CD4-positive, alpha-beta memory T cell (primary cell): ENCODE results near the gene ZBTB49. TPM values are rescaled to one million over a fixed set of nuclear protein-coding genes. Genes with fewer than 3 reads are reported as not detected.
"Not testable (repeated sequence)": the region's sequence is repeated elsewhere in the genome, so short reads cannot be mapped to it uniquely, and the experiment has no call there.

ENCODE experiments used
- CTCF ChIA-PET: fragments of 350-600 bp; sonication (Branson Sonifier 250); formaldehyde crosslinking; loops from one replicate; lab custom pipeline; 2021; ENCODE audit warnings: inconsistent platforms; ENCODE audit not compliant: partially characterized antibody; lab: Charles Lee
- POLR2A ChIA-PET: fragments of 350-600 bp; sonication (Branson Sonifier 250); formaldehyde crosslinking; loops from one replicate; lab custom pipeline; 2021; ENCODE audit not compliant: partially characterized antibody; lab: Charles Lee
- DNase-seq, 5 donors: peaks; one replicate each; pipeline versions ENCODE4 v3.0.0 to v3.0.0-alpha.2; 2020 to 2022; ENCODE audit warnings: mixed read lengths in 1 of 5
- H3K27ac ChIP-seq: one replicate; pipeline ENCODE4 v1.7.0; 2013; ENCODE audit warnings: low read depth, low read length
- H3K27me3 ChIP-seq: 2 replicates; pipeline ENCODE4 v1.7.0; 2013; ENCODE audit warnings: mild to moderate bottlenecking, low read length, moderate library complexity; ENCODE audit not compliant: insufficient read depth
- H3K36me3 ChIP-seq: 2 replicates; pipeline ENCODE4 v1.7.0; 2013; ENCODE audit warnings: mild to moderate bottlenecking, low read length, moderate library complexity; ENCODE audit not compliant: insufficient read depth
- H3K4me1 ChIP-seq: 2 replicates; pipeline ENCODE4 v1.7.0; 2013; ENCODE audit warnings: mild to moderate bottlenecking, low read length, moderate library complexity; ENCODE audit not compliant: insufficient read depth
- H3K4me3 ChIP-seq, 2 donors: one replicate each; pipeline ENCODE4 v1.7.0; 2013; ENCODE audit warnings: low read length in 2 of 2, mild to moderate bottlenecking in 1 of 2
- H3K9me3 ChIP-seq, 2 donors: one replicate each; pipeline ENCODE4 v1.7.0; 2013; ENCODE audit warnings: low read length in 2 of 2, control low read depth in 1 of 2; ENCODE audit not compliant: control insufficient read depth in 1 of 2
- H3K27ac Mint-ChIP-seq, 7 donors: one replicate each; pipeline ENCODE4 v1.8.0; 2020 to 2021; ENCODE audit warnings: mixed read lengths in 7 of 7, mild to moderate bottlenecking in 6 of 7, inconsistent platforms in 3 of 7, moderate library complexity in 3 of 7
- H3K27me3 Mint-ChIP-seq, 2 donors: one replicate each; pipeline ENCODE4 v1.8.0; 2020 to 2021; ENCODE audit warnings: mixed read lengths in 2 of 2
- H3K36me3 Mint-ChIP-seq, 2 donors: one replicate each; pipeline ENCODE4 v1.8.0; 2020 to 2021; ENCODE audit warnings: mixed read lengths in 2 of 2, inconsistent platforms in 1 of 2, mild to moderate bottlenecking in 1 of 2
- H3K4me1 Mint-ChIP-seq, 4 donors: one replicate each; pipeline ENCODE4 v1.8.0; 2020 to 2021; ENCODE audit warnings: mixed read lengths in 4 of 4, mild to moderate bottlenecking in 1 of 4
- H3K4me3 Mint-ChIP-seq, 8 donors: one replicate each; pipeline ENCODE4 v1.8.0; 2020 to 2021; ENCODE audit warnings: mixed read lengths in 8 of 8, mild to moderate bottlenecking in 7 of 8, moderate library complexity in 6 of 8, inconsistent platforms in 3 of 8
- H3K9me3 Mint-ChIP-seq, 8 donors: one replicate each; pipeline ENCODE4 v1.8.0; 2020 to 2021; ENCODE audit warnings: mixed read lengths in 8 of 8, mild to moderate bottlenecking in 5 of 8, inconsistent platforms in 3 of 8, moderate library complexity in 1 of 8
- intact Hi-C: fragments of 100-400 bp; cut with micrococcal nuclease; formaldehyde crosslinking; loops from one replicate; pipeline ENCODE4 v1.15.1; 2023
- polyA plus RNA-seq, 2 donors: library from polyadenylated mRNA; unstranded; fragments of 300-500 nt; fragmentation: Illumina TruSeq; gene quantifications; one replicate each; pipeline ENCODE4 v1.2.3, GENCODE V29; 2021
- total RNA-seq, 2 experiments: library from RNA; stranded (reverse); gene quantifications; one replicate each; pipeline ENCODE4 v1.2.3, GENCODE V29; 2021

The ZBTB49 gene
- total RNA-seq = 10 to 100 TPM; 18.5 to 20.0 TPM
- 1 to 10 TPM; 5.3 to 6.0 TPM for polyA plus RNA-seq

- POLR2A ChIA-PET = interaction anchor here (0.7 to 2.0 kb wide), 6 partner anchors 15 to 42 kb away, joined by 3 to 31 read pairs (median 6); partner anchors contain the start of gene TMEM128
- H3K27me3 Mint-ChIP-seq = no peaks in the 10 kb centered on the region
Measured at GRCh38 chr4:4289941-4290850, at the start of gene ZBTB49, which contains the start of gene LYAR. ZBTB49 (plus strand) TSS chr4:4290251; CDS start chr4:4299946, 9,695 bp downstream. LYAR (minus strand) TSS chr4:4290154; CDS start chr4:4283742, 6,412 bp downstream.

GRCh38 chr4:4245172-4245571, 44.9 kb upstream of the ZBTB49 start:
- Histone ChIP-seq H3K36me3 (peaks cover 31% of the 10 kb centered on the region), H3K4me3 (no peak overlapping the region), H3K9me3 (no peaks in the 10 kb centered on the region), H3K4me1 (peaks cover 18% of the 10 kb centered on the region), H3K27ac (no peak overlapping the region), H3K27me3 (no peaks in the 10 kb centered on the region)
- ChIA-PET CTCF (no interaction called here), POLR2A (no interaction called here)
- Mint-ChIP-seq H3K36me3 (peaks cover 30 to 54% of the 10 kb centered on the region in 2 donors), H3K27me3 (no peaks in the 10 kb centered on the region), H3K4me3 (no peak overlapping the region), H3K9me3 (peaks cover 0 to 4% (median 0%) of the 10 kb centered on the region in 8 donors), H3K27ac (peak overlapping the region in 3 of 7 donors; percentile 30 to 68 (median 60)), H3K4me1 (peaks cover 28 to 45% (median 31%) of the 10 kb centered on the region in 4 donors)
- intact Hi-C loops = no loop called here
- DNase-seq = no peak

More at GRCh38 chr4:4289941-4290850, at the start of gene ZBTB49, which contains the start of gene LYAR:
- H3K4me3 ChIP-seq = peak within 1 kb of the TSS; percentile 86 to 93
- H3K36me3 ChIP-seq = peaks cover 10% of the 10 kb centered on the region
- H3K27me3 ChIP-seq = no peaks in the 10 kb centered on the region
- Mint-ChIP-seq H3K4me3 (peak within 1 kb of the TSS; percentile 93 to 98 (median 96)), H3K9me3 (no peaks in the 10 kb centered on the region), H3K27ac (peak within 1 kb of the TSS; percentile 83 to 96 (median 94)), H3K4me1 (peaks cover 48 to 83% (median 64%) of the 10 kb centered on the region in 4 donors), H3K36me3 (peaks cover 11 to 30% of the 10 kb centered on the region in 2 donors)
- intact Hi-C loops = loop anchor here (1.0 to 5.0 kb wide), 3 partner anchors 21 to 252 kb away; partner anchors contain the start of genes STX18 and TMEM128
- DNase-seq = peak; percentile 96 to 98 (median 97)
- peak within 1 kb of the TSS; percentile 76 for H3K27ac ChIP-seq
- CTCF ChIA-PET = interaction anchor here (1.0 to 1.2 kb wide), 2 partner anchors 9 to 43 kb away, joined by 3 to 5 read pairs; no protein-coding TSS in a partner anchor
- H3K9me3 ChIP-seq = no peaks in the 10 kb centered on the region
- H3K4me1 ChIP-seq = peaks cover 30% of the 10 kb centered on the region

GRCh38 chr4:4247696-4248028, 42.4 kb upstream of the ZBTB49 start:
- H3K4me1 Mint-ChIP-seq = peaks cover 26 to 45% (median 30%) of the 10 kb centered on the region in 4 donors
- no peaks in the 10 kb centered on the region for H3K27me3 Mint-ChIP-seq
- H3K36me3 ChIP-seq = peaks cover 20% of the 10 kb centered on the region
- H3K27ac Mint-ChIP-seq = peak overlapping the region; percentile 82 to 99 (median 98)
- H3K4me3 ChIP-seq = peak overlapping the region; percentile 95 to 97
- H3K9me3 Mint-ChIP-seq = peaks cover 0 to 4% (median 0%) of the 10 kb centered on the region in 8 donors
- no peaks in the 10 kb centered on the region for H3K9me3 ChIP-seq
- H3K4me3 Mint-ChIP-seq = peak overlapping the region; percentile 91 to 98 (median 96)
- H3K4me1 ChIP-seq = peaks cover 18% of the 10 kb centered on the region
- DNase-seq = no peak
- ChIA-PET POLR2A (interaction anchor here (0.7 to 3.2 kb wide), 15 partner anchors 9 to 327 kb away, joined by 3 to 33 read pairs (median 8); partner anchors contain the start of genes LYAR, STX18 and ZBTB49), CTCF (interaction anchor here (1.2 to 2.7 kb wide), 2 partner anchors 12 to 18 kb away, joined by 3 to 33 read pairs; no protein-coding TSS in a partner anchor)
- intact Hi-C loops = loop anchor here (1.0 kb wide), 3 partner anchors 43 to 139 kb away; partner anchors contain the start of genes LYAR and ZBTB49
- peak overlapping the region; percentile 80 for H3K27ac ChIP-seq
- peaks cover 18 to 37% of the 10 kb centered on the region in 2 donors for H3K36me3 Mint-ChIP-seq
- no peaks in the 10 kb centered on the region for H3K27me3 ChIP-seq

- Histone ChIP-seq H3K4me3 (peak within 1 kb of the TSS; percentile 95 to 97), H3K4me1 (peaks cover 18% of the 10 kb centered on the region), H3K9me3 (no peaks in the 10 kb centered on the region), H3K27ac (peak within 1 kb of the TSS; percentile 80), H3K27me3 (no peaks in the 10 kb centered on the region), H3K36me3 (peaks cover 19% of the 10 kb centered on the region)
- Mint-ChIP-seq H3K36me3 (peaks cover 18 to 34% of the 10 kb centered on the region in 2 donors), H3K9me3 (peaks cover 0 to 5% (median 0%) of the 10 kb centered on the region in 8 donors), H3K27ac (peak within 1 kb of the TSS; percentile 98 to 99 (median 99)), H3K27me3 (no peaks in the 10 kb centered on the region), H3K4me3 (peak within 1 kb of the TSS; percentile 91 to 98 (median 96)), H3K4me1 (peaks cover 26 to 45% (median 31%) of the 10 kb centered on the region in 4 donors)
- CTCF ChIA-PET = interaction anchor here (1.2 to 2.7 kb wide), 5 partner anchors 11 to 294 kb away, joined by 3 to 33 read pairs (median 6); partner anchors contain the start of gene STX18
- intact Hi-C loops = loop anchor here (1.0 kb wide), 3 partner anchors 42 to 138 kb away; partner anchors contain the start of genes LYAR and ZBTB49
- POLR2A ChIA-PET = interaction anchor here (0.7 to 3.2 kb wide), 15 partner anchors 8 to 326 kb away, joined by 3 to 33 read pairs (median 8); partner anchors contain the start of genes LYAR, STX18 and ZBTB49
- peak; percentile 90 to 94 (median 91) for DNase-seq
Measured at GRCh38 chr4:4248029-4248884, 41.8 kb upstream of the ZBTB49 start, which contains the start of gene TMEM128. TMEM128 (minus strand) TSS chr4:4248223; CDS start chr4:4248202, 21 bp downstream.

- H3K9me3 ChIP-seq = no peaks in the 10 kb centered on the region
- H3K27ac ChIP-seq = peak overlapping the region; percentile 80
- H3K9me3 Mint-ChIP-seq = peaks cover 0 to 5% (median 0%) of the 10 kb centered on the region in 8 donors
- H3K36me3 Mint-ChIP-seq = peaks cover 12 to 28% of the 10 kb centered on the region in 2 donors
- H3K27me3 ChIP-seq = no peaks in the 10 kb centered on the region
- intact Hi-C loops = loop anchor here (1.0 kb wide), 3 partner anchors 41 to 137 kb away; partner anchors contain the start of genes LYAR and ZBTB49
- H3K4me1 ChIP-seq = peaks cover 18% of the 10 kb centered on the region
- peaks cover 23 to 40% (median 30%) of the 10 kb centered on the region in 4 donors for H3K4me1 Mint-ChIP-seq
- ChIA-PET CTCF (interaction anchor here (0.8 to 2.7 kb wide), 6 partner anchors 11 to 293 kb away, joined by 3 to 33 read pairs (median 5); partner anchors contain the start of gene STX18), POLR2A (interaction anchor here (1.1 to 3.2 kb wide), 9 partner anchors 8 to 214 kb away, joined by 4 to 33 read pairs (median 9); partner anchors contain the start of genes LYAR and ZBTB49)
- DNase-seq = no peak
- peak overlapping the region; percentile 91 to 98 (median 96) for H3K4me3 Mint-ChIP-seq
- peak overlapping the region; percentile 92 to 95 for H3K4me3 ChIP-seq
- H3K36me3 ChIP-seq = peaks cover 13% of the 10 kb centered on the region
- no peaks in the 10 kb centered on the region for H3K27me3 Mint-ChIP-seq
- H3K27ac Mint-ChIP-seq = peak overlapping the region; percentile 98 to 99 (median 99)
Measured at GRCh38 chr4:4248885-4249203, 41.2 kb upstream of the ZBTB49 start.

GRCh38 chr4:4249342-4249741, 40.7 kb upstream of the ZBTB49 start:
- POLR2A ChIA-PET = interaction anchor here (2.0 to 3.2 kb wide), 5 partner anchors 10 to 214 kb away, joined by 8 to 33 read pairs (median 17); no protein-coding TSS in a partner anchor

More at GRCh38 chr4:4249342-4249741, 40.7 kb upstream of the ZBTB49 start:
- DNase-seq, H3K4me3 ChIP-seq, H3K9me3 Mint-ChIP-seq, H3K9me3 ChIP-seq, H3K27me3 Mint-ChIP-seq, intact Hi-C loops, H3K36me3 ChIP-seq, H3K27me3 ChIP-seq: not testable (repeated sequence)
- CTCF ChIA-PET = interaction anchor here (0.8 to 4.0 kb wide), 8 partner anchors 10 to 293 kb away, joined by 3 to 35 read pairs (median 6); partner anchors contain the start of gene STX18
- peak overlapping the region in 6 of 7 donors; percentile 98 to 99 (median 98) for H3K27ac Mint-ChIP-seq
- H3K4me3 Mint-ChIP-seq = peak overlapping the region in 5 of 8 donors; percentile 11 to 98 (median 95)
- peaks cover 11 to 25% of the 10 kb centered on the region in 2 donors for H3K36me3 Mint-ChIP-seq
- Histone ChIP-seq H3K27ac (peak overlapping the region; percentile 80), H3K4me1 (peaks cover 18% of the 10 kb centered on the region)
- H3K4me1 Mint-ChIP-seq = peaks cover 23 to 38% (median 30%) of the 10 kb centered on the region in 4 donors
